Adrenal gland (tissue), 5 donors: ENCODE results near the gene ATXN1.

ENCODE experiments used
- POLR2A ChIP-seq, 2 donors: fragments of 450-650 bp; IDR thresholded peaks; one replicate each; pipeline ENCODE4 v1.6.1; 2017; ENCODE audit warnings: antibody characterized with exemption in 2 of 2, mild to moderate bottlenecking in 2 of 2, moderate library complexity in 1 of 2
- TF ChIP-seq, protein P1 (sequence below), 6 experiments: fragments of 450-650 bp in 4 of 6; fragments of 200-600 bp in 2 of 6; sonication (generic) in 1 of 6; IDR thresholded peaks; 1 replicate in 5 of 6; 2 replicates in 1 of 6; pipeline versions ENCODE4 v1.5.1 to v1.8.0; 2016 to 2021; ENCODE audit warnings: antibody characterized with exemption in 6 of 6, mild to moderate bottlenecking in 2 of 6, moderate library complexity in 1 of 6
- donor health status: DM: no; HTN: no; CAD: no.

DNA sequence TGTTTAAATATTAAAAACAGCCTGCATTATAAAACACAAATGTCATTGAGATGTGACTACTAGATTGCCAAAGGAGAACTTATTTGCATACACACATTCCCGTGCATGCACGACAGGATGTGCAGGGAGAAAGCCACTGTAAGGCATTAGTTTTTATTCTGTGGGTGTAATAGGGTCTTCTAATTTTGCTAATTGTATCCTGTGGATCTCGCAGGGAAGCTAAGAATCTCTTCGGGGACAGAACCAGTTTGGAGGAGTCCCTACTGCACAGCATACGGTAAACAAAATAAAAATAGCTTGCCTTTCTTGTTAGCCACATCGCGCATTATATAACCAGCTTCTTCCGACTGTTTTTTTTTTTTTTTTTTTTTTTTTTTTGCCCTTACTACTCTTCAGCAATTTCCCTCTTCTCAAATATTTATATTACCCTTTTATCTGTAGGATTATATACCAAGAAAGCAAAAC, 2.0 kb downstream of the ATXN1 start:
- TF ChIP-seq, protein P1, sequence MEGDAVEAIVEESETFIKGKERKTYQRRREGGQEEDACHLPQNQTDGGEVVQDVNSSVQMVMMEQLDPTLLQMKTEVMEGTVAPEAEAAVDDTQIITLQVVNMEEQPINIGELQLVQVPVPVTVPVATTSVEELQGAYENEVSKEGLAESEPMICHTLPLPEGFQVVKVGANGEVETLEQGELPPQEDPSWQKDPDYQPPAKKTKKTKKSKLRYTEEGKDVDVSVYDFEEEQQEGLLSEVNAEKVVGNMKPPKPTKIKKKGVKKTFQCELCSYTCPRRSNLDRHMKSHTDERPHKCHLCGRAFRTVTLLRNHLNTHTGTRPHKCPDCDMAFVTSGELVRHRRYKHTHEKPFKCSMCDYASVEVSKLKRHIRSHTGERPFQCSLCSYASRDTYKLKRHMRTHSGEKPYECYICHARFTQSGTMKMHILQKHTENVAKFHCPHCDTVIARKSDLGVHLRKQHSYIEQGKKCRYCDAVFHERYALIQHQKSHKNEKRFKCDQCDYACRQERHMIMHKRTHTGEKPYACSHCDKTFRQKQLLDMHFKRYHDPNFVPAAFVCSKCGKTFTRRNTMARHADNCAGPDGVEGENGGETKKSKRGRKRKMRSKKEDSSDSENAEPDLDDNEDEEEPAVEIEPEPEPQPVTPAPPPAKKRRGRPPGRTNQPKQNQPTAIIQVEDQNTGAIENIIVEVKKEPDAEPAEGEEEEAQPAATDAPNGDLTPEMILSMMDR (IDR thresholded peaks at IDR 0.05) = no peak
- peak in 1 of 2 donors; percentile 51 for TF ChIP-seq POLR2A (IDR thresholded peaks at IDR 0.05)
